HepG2 (cell line): Measurements from ENCODE around the gene PODXL2. TPM values are rescaled to one million over a fixed set of nuclear protein-coding genes. Genes with fewer than 3 reads are reported as not detected.
A peak's percentile ranks its signal among the peaks of the same experiment; 100 is the strongest.

Experiments used
- ARNTL ChIP-seq: sonication (generic); formaldehyde crosslinking; IDR thresholded peaks from 2 replicates; pipeline ENCODE4 v1.4.0; 2020; ENCODE audit warnings: mild to moderate bottlenecking, missing genetic modification reagents
- BCL6 ChIP-seq: IDR thresholded peaks from 2 replicates; pipeline ENCODE4 v1.6.1; 2016; ENCODE audit warnings: missing genetic modification reagents, missing compliant biosample characterization
- CEBPB ChIP-seq: IDR thresholded peaks from 2 replicates; pipeline ENCODE4 v1.6.1; 2011; ENCODE audit warnings: low read depth, low read length, improper control_type of control experiment, borderline replicate concordance
- HNRNPL ChIP-seq: fragments of 200-400 bp; formaldehyde crosslinking; IDR thresholded peaks from 2 replicates; pipeline ENCODE4 v1.6.1; 2017; ENCODE audit warnings: mild to moderate bottlenecking, low read depth, low read length
- HOXA3 ChIP-seq: sonication (generic); formaldehyde crosslinking; IDR thresholded peaks from 2 replicates; pipeline ENCODE4 v1.5.0; 2020; ENCODE audit warnings: missing genetic modification reagents
- KDM3A ChIP-seq: IDR thresholded peaks from 2 replicates; pipeline ENCODE4 v1.6.1; 2018; ENCODE audit warnings: low read depth, missing compliant biosample characterization
- KLF16 ChIP-seq, 2 experiments: sonication (generic) in 1 of 2; formaldehyde crosslinking in 1 of 2; IDR thresholded peaks; 2 replicates each; pipeline versions ENCODE4 v1.6.1 to v1.8.0; 2016 to 2023; ENCODE audit warnings: missing genetic modification reagents in 2 of 2, missing compliant biosample characterization in 1 of 2
- MEF2D ChIP-seq: sonication (generic); formaldehyde crosslinking; IDR thresholded peaks from 2 replicates; pipeline ENCODE4 v1.5.1; 2020; ENCODE audit warnings: mild to moderate bottlenecking, missing genetic modification reagents
- ONECUT2 ChIP-seq: sonication (generic); formaldehyde crosslinking; IDR thresholded peaks from 2 replicates; pipeline ENCODE4 v1.4.0; 2020; ENCODE audit warnings: missing genetic modification reagents
- POGZ ChIP-seq: sonication (generic); formaldehyde crosslinking; IDR thresholded peaks from 2 replicates; pipeline ENCODE4 v1.4.0; 2020; ENCODE audit warnings: mild to moderate bottlenecking, missing genetic modification reagents
- SIN3A ChIP-seq: IDR thresholded peaks from 2 replicates; pipeline ENCODE4 v1.6.1; 2011; ENCODE audit warnings: low read depth, mild to moderate bottlenecking, control low read depth, low read length, borderline replicate concordance
- THAP11 ChIP-seq: IDR thresholded peaks from 2 replicates; pipeline ENCODE4 v1.6.1; 2016; ENCODE audit warnings: missing biosample characterization, missing genetic modification reagents
- YEATS4 ChIP-seq: sonication (generic); formaldehyde crosslinking; IDR thresholded peaks from 2 replicates; pipeline ENCODE4 v1.4.0; 2020; ENCODE audit warnings: missing genetic modification reagents, borderline replicate concordance
- ZKSCAN8 ChIP-seq: IDR thresholded peaks from 2 replicates; pipeline ENCODE4 v1.6.1; 2016; ENCODE audit warnings: borderline replicate concordance, missing genetic modification reagents, missing compliant biosample characterization
- ZNF556 ChIP-seq: sonication (generic); formaldehyde crosslinking; IDR thresholded peaks from 2 replicates; pipeline ENCODE4 v1.4.0; 2020; ENCODE audit warnings: mild to moderate bottlenecking, missing genetic modification reagents, borderline replicate concordance
- ZNF569 ChIP-seq: sonication (generic); formaldehyde crosslinking; IDR thresholded peaks from 2 replicates; pipeline ENCODE4 v1.5.0; 2020; ENCODE audit warnings: mild to moderate bottlenecking, missing genetic modification reagents, moderate library complexity, borderline replicate concordance
- ZNF747 ChIP-seq: sonication (generic); formaldehyde crosslinking; IDR thresholded peaks from 2 replicates; pipeline ENCODE4 v1.8.1; 2023; ENCODE audit warnings: missing genetic modification reagents, mild to moderate bottlenecking, borderline replicate concordance
- ZNF782 ChIP-seq: sonication (generic); formaldehyde crosslinking; IDR thresholded peaks from 2 replicates; pipeline ENCODE4 v1.4.0; 2020; ENCODE audit warnings: missing genetic modification reagents, mild to moderate bottlenecking, borderline replicate concordance
- ZNF788 ChIP-seq: sonication (generic); formaldehyde crosslinking; IDR thresholded peaks from 2 replicates; pipeline ENCODE4 v1.5.0; 2020; ENCODE audit warnings: mild to moderate bottlenecking, missing genetic modification reagents, borderline replicate concordance
- polyA plus RNA-seq, 8 experiments: library from polyadenylated mRNA; depleted of rRNA in 3 of 8; stranded (reverse) in 7 of 8; unstranded in 1 of 8; fragments of >200 nt; fragmentation: Illumina TruSeq in 4 of 8; extraction: Trizol in 4 of 8; gene quantifications; 2 replicates each; pipeline versions ENCODE4 v1.2.1 to v1.2.3, GENCODE V29; 2011 to 2016; ENCODE audit warnings: low read depth in 4 of 8, missing spikeins in 1 of 8, mixed read lengths in 1 of 8; ENCODE audit not compliant: insufficient read depth in 1 of 8
- total RNA-seq, 5 experiments: library from RNA; depleted of rRNA; stranded (reverse); fragments of >200 nt; fragmentation: Illumina TruSeq; extraction: Trizol; gene quantifications; 2 replicates each; pipeline ENCODE4 v1.2.3, GENCODE V29; 2016; ENCODE audit warnings: low read depth in 1 of 5
- TF ChIP-seq, protein P1 (sequence below), 2 experiments: fragments of 450-650 bp in 1 of 2; sonication (generic) in 1 of 2; formaldehyde crosslinking in 1 of 2; IDR thresholded peaks; 2 replicates each; pipeline versions ENCODE4 v1.6.1 to v1.8.0; 2016 to 2022; ENCODE audit warnings: antibody characterized with exemption in 1 of 2, mild to moderate bottlenecking in 1 of 2, missing genetic modification reagents in 1 of 2
- TF ChIP-seq, protein P2 (sequence below): sonication (generic); formaldehyde crosslinking; IDR thresholded peaks from 2 replicates; pipeline ENCODE4 v1.4.0; 2020; ENCODE audit warnings: mild to moderate bottlenecking, missing genetic modification reagents

The PODXL2 gene
- total and polyA plus RNA-seq, 2 of the 13 experiments (the other 11 are each of a cell fraction or from before 2014, with no cell fraction given), result 20.4 to 25.1 TPM

DNA sequence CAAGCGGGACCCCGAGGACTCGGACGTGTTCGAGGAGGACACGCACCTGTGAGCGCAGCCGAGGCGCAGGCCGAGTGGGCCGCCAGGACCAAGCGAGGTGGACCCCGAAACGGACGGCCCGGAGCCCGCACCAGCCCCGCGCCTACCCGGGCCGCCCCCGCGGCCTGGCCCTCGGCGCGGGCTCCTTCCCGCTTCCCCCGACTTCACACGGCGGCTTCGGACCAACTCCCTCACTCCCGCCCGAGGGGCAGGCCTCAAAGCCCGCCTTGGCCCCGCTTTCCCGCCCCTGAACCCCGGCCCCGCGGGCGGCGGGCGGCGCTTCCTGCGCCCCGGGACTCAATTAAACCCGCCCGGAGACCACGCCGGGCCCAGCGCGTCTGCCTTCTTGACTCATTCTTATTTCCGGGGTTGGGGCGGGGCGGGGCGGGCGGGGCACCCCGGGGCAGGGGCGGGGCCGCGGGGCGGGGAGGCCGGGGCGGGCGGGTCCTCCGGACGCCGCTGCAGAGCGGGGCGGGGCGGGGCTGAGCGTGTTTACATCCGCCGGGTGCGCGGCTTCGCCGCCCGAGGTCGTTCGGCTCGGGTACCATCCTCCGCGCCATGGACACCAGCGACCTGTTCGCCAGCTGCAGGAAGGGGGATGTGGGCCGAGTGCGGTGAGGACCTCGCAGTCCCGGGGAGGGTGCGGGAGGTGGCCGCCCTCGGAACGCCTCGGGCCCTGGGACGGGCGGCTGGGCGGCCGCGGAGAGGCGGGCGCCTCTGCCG lies 43.6 kb downstream of the PODXL2 start, which contains the start of gene ABTB1 (continued):
- TF ChIP-seq, protein P1, sequence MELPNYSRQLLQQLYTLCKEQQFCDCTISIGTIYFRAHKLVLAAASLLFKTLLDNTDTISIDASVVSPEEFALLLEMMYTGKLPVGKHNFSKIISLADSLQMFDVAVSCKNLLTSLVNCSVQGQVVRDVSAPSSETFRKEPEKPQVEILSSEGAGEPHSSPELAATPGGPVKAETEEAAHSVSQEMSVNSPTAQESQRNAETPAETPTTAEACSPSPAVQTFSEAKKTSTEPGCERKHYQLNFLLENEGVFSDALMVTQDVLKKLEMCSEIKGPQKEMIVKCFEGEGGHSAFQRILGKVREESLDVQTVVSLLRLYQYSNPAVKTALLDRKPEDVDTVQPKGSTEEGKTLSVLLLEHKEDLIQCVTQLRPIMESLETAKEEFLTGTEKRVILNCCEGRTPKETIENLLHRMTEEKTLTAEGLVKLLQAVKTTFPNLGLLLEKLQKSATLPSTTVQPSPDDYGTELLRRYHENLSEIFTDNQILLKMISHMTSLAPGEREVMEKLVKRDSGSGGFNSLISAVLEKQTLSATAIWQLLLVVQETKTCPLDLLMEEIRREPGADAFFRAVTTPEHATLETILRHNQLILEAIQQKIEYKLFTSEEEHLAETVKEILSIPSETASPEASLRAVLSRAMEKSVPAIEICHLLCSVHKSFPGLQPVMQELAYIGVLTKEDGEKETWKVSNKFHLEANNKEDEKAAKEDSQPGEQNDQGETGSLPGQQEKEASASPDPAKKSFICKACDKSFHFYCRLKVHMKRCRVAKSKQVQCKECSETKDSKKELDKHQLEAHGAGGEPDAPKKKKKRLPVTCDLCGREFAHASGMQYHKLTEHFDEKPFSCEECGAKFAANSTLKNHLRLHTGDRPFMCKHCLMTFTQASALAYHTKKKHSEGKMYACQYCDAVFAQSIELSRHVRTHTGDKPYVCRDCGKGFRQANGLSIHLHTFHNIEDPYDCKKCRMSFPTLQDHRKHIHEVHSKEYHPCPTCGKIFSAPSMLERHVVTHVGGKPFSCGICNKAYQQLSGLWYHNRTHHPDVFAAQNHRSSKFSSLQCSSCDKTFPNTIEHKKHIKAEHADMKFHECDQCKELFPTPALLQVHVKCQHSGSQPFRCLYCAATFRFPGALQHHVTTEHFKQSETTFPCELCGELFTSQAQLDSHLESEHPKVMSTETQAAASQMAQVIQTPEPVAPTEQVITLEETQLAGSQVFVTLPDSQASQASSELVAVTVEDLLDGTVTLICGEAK (IDR thresholded peaks at IDR 0.05), result no peak
- TF ChIP-seq, protein P1 (CRISPR knock-in tag; IDR thresholded peaks at IDR 0.05), result no peak
- TF ChIP-seq HOXA3 (CRISPR knock-in tag) (peak; percentile 35; the same call in 1 of the 2 replicates), ZNF788 (CRISPR knock-in tag) (no peak), ZNF569 (CRISPR knock-in tag) (no peak), ONECUT2 (CRISPR knock-in tag) (no peak), KLF16 (CRISPR knock-in tag; IDR thresholded peaks at IDR 0.05) (peak in 1 of 2 experiments; percentile 60; a peak in 1 of 4 replicates), BCL6 (CRISPR knock-in tag) (no peak), ZKSCAN8 (CRISPR knock-in tag) (no peak), CEBPB (no peak), YEATS4 (CRISPR knock-in tag) (peak; percentile 46; the same call in 1 of the 2 replicates), HNRNPL (no peak), ZNF782 (CRISPR knock-in tag) (no peak), POGZ (CRISPR knock-in tag) (no peak), ZNF747 (CRISPR knock-in tag) (0 out of 2 replicates have a peak, but pooled peaks have one; percentile 27), KDM3A (CRISPR knock-in tag) (no peak), ZNF556 (no peak; the same call in 1 of the 2 replicates), SIN3A (peak; percentile 72; the same call in 1 of the 2 replicates), ARNTL (CRISPR knock-in tag) (no peak), THAP11 (CRISPR knock-in tag) (peak; percentile 39; the same call in 1 of the 2 replicates), MEF2D (CRISPR knock-in tag) (no peak)
- TF ChIP-seq, protein P2, sequence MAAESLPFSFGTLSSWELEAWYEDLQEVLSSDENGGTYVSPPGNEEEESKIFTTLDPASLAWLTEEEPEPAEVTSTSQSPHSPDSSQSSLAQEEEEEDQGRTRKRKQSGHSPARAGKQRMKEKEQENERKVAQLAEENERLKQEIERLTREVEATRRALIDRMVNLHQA (CRISPR knock-in tag), result no peak
